ENCODE results near the gene PLOD3. TPM values are rescaled to one million over a fixed set of nuclear protein-coding genes. Genes with fewer than 3 reads are reported as not detected.
A peak's percentile ranks its signal among the peaks of the same experiment; 100 is the strongest.
"Not testable (repeated sequence)": the region's sequence is repeated elsewhere in the genome, so short reads cannot be mapped to it uniquely, and the experiment has no call there.

PLOD3 gene, protein sequence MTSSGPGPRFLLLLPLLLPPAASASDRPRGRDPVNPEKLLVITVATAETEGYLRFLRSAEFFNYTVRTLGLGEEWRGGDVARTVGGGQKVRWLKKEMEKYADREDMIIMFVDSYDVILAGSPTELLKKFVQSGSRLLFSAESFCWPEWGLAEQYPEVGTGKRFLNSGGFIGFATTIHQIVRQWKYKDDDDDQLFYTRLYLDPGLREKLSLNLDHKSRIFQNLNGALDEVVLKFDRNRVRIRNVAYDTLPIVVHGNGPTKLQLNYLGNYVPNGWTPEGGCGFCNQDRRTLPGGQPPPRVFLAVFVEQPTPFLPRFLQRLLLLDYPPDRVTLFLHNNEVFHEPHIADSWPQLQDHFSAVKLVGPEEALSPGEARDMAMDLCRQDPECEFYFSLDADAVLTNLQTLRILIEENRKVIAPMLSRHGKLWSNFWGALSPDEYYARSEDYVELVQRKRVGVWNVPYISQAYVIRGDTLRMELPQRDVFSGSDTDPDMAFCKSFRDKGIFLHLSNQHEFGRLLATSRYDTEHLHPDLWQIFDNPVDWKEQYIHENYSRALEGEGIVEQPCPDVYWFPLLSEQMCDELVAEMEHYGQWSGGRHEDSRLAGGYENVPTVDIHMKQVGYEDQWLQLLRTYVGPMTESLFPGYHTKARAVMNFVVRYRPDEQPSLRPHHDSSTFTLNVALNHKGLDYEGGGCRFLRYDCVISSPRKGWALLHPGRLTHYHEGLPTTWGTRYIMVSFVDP
- total RNA-seq: 10 to 100 TPM; 37.1 to 43.4 TPM

GRCh38 chr7:101217388-101218235 is at the start of gene PLOD3, which contains the start of gene ZNHIT1:
Gene PLOD3 (minus strand): TSS chr7:101217581. CDS start chr7:101217274, 307 bp downstream.
Gene ZNHIT1 (plus strand): TSS chr7:101218165. CDS start chr7:101218196, 31 bp downstream.
- Mint-ChIP-seq H3K27ac (peak within 1 kb of the TSS; percentile 76), H3K36me3 (peaks cover 14% of the 10 kb centered on the region), H3K27me3 (no peaks in the 10 kb centered on the region), H3K4me1 (ENCODE audit: low read depth) (peaks cover 35% of the 10 kb centered on the region), H3K4me3 (peak within 1 kb of the TSS; percentile 92), H3K9me3 (no peaks in the 10 kb centered on the region)
- intact Hi-C loops (cut with micrococcal nuclease): loop anchor here (1.0 to 10.0 kb wide), 2 partner anchors 27 to 133 kb away; partner anchors contain the start of gene TRIM56
- DNase-seq: peak; percentile 98
- ChIA-PET CTCF (interaction anchor here (0.6 to 7.4 kb wide), 17 partner anchors 15 to 584 kb away, joined by 3 to 62 read pairs (median 4); partner anchors contain the start of genes FIS1, TRIM56 and VGF), POLR2A (interaction anchor here (0.6 to 2.2 kb wide), 10 partner anchors 9 to 328 kb away, joined by 3 to 26 read pairs (median 4); partner anchors contain the start of genes CLDN15, FIS1, TRIM56 and UFSP1)

GRCh38 chr7:101265622-101266516 is 48.5 kb upstream of the PLOD3 start:
- Mint-ChIP-seq H3K4me1 (ENCODE audit: low read depth) (no peaks in the 10 kb centered on the region), H3K4me3 (no peak overlapping the region), H3K9me3 (no peaks in the 10 kb centered on the region), H3K27ac (no peak overlapping the region), H3K36me3 (no peaks in the 10 kb centered on the region), H3K27me3 (peaks cover 5% of the 10 kb centered on the region)
- intact Hi-C loops (cut with micrococcal nuclease): no loop called here
- no peak for DNase-seq
- CTCF ChIA-PET: interaction anchor here (1.4 kb wide), 1 partner anchor 17 kb away, joined by 5 read pairs; no protein-coding TSS in a partner anchor
- POLR2A ChIA-PET: no interaction called here

GRCh38 chr7:101264102-101264706 is 46.8 kb upstream of the PLOD3 start:
- H3K27ac Mint-ChIP-seq; H3K36me3 Mint-ChIP-seq; H3K4me1 Mint-ChIP-seq (ENCODE audit: low read depth); H3K27me3 Mint-ChIP-seq; DNase-seq; CTCF ChIA-PET; POLR2A ChIA-PET; H3K4me3 Mint-ChIP-seq; intact Hi-C loops (cut with micrococcal nuclease); H3K9me3 Mint-ChIP-seq: not testable (repeated sequence)

DNA sequence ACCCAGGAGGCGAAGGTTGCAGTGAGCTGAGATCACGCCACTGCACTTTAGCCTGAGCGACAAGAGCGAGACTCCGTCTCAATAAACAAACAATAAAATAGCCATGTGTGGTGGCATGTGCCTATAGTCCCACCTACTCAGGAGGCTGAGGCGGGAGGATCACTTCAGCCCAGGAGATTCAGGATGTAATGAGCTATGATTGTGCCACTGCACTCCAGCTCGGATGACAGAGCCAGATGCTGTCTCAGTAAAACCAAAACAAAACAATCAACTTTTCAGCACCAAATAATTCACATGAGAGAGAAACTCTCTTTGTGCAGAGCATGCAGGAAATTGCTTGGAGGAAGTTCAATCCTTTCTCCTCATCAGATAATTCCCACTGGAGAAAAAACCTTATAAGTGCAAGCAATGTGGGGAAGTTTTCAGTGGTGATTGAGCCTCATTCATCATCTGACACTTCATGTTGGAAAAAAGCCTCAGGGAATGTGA is 40.9 kb upstream of the PLOD3 start:
- DNase-seq: no peak
- H3K36me3 Mint-ChIP-seq: no peaks in the 10 kb centered on the region
- H3K27ac Mint-ChIP-seq: no peak overlapping the region
- no peak overlapping the region for H3K4me3 Mint-ChIP-seq
- POLR2A ChIA-PET: no interaction called here
- H3K4me1 Mint-ChIP-seq (ENCODE audit: low read depth): no peaks in the 10 kb centered on the region
- CTCF ChIA-PET: interaction anchor here (1.2 to 1.9 kb wide), 2 partner anchors 14 to 66 kb away, joined by 3 to 5 read pairs; no protein-coding TSS in a partner anchor
- no peaks in the 10 kb centered on the region for H3K9me3 Mint-ChIP-seq
- intact Hi-C loops (cut with micrococcal nuclease): no loop called here
- H3K27me3 Mint-ChIP-seq: peaks cover 3% of the 10 kb centered on the region

DNA sequence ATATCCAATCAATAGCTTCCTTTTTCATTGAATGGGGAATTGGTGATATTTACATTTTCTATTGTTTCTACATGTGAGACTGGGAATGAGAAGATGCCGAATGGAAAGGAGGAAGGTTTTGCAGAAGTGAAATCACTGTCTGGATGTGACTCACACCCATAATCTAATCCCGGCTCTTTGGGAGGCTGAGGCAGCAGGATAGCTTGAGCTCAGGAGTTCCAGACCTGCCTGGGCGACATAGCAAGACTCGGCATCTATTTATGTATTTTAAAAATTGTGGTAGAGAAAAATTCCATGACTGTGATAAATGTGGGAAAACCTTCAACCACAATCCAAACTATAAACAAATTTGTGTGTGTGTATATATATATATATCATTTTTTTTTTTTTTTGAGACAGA is 38.4 kb upstream of the PLOD3 start:
- Mint-ChIP-seq H3K9me3 (no peaks in the 10 kb centered on the region), H3K27me3 (peaks cover 3% of the 10 kb centered on the region), H3K4me1 (ENCODE audit: low read depth) (peaks cover 9% of the 10 kb centered on the region), H3K36me3 (peaks cover 7% of the 10 kb centered on the region), H3K4me3 (no peak overlapping the region), H3K27ac (no peak overlapping the region)
- intact Hi-C loops (cut with micrococcal nuclease): no loop called here
- ChIA-PET CTCF (interaction anchor here (2.0 to 4.4 kb wide), 4 partner anchors 12 to 112 kb away, joined by 9 to 31 read pairs (median 10); partner anchors contain the start of gene FIS1), POLR2A (no interaction called here)
- no peak for DNase-seq

- H3K4me1 Mint-ChIP-seq (ENCODE audit: low read depth): peaks cover 18% of the 10 kb centered on the region
- POLR2A ChIA-PET: interaction anchor here (1.6 to 3.8 kb wide), 2 partner anchors 9 to 36 kb away, joined by 4 to 13 read pairs; partner anchors contain the start of genes PLOD3 and ZNHIT1
These were observed 35.8 kb upstream of the PLOD3 start for GRCh38 chr7:101253199-101253598.

GRCh38 chr7:101251871-101252659 is 34.7 kb upstream of the PLOD3 start:
- peaks cover 3% of the 10 kb centered on the region for H3K27me3 Mint-ChIP-seq
- H3K9me3 Mint-ChIP-seq: no peaks in the 10 kb centered on the region
- peaks cover 10% of the 10 kb centered on the region for H3K36me3 Mint-ChIP-seq
- intact Hi-C loops (cut with micrococcal nuclease): loop anchor here (1.0 to 5.0 kb wide), 3 partner anchors 8 to 1750 kb away; partner anchors contain the start of genes ZKSCAN5 and ZNF394
- H3K4me1 Mint-ChIP-seq (ENCODE audit: low read depth): peaks cover 20% of the 10 kb centered on the region
- CTCF ChIA-PET: interaction anchor here (1.0 to 4.4 kb wide), 7 partner anchors 8 to 108 kb away, joined by 3 to 31 read pairs (median 6); partner anchors contain the start of genes FIS1, PLOD3 and ZNHIT1
- H3K4me3 Mint-ChIP-seq: peak overlapping the region; percentile 95
- peak overlapping the region; percentile 92 for H3K27ac Mint-ChIP-seq
- DNase-seq: peak; percentile 99
- POLR2A ChIA-PET: interaction anchor here (0.6 to 3.8 kb wide), 4 partner anchors 8 to 167 kb away, joined by 3 to 13 read pairs (median 4); partner anchors contain the start of genes PLOD3, TRIM56 and ZNHIT1

More at GRCh38 chr7:101253199-101253598, 35.8 kb upstream of the PLOD3 start:
- H3K27ac Mint-ChIP-seq, H3K4me3 Mint-ChIP-seq, DNase-seq, H3K9me3 Mint-ChIP-seq, H3K36me3 Mint-ChIP-seq, H3K27me3 Mint-ChIP-seq: not testable (repeated sequence)
- CTCF ChIA-PET: interaction anchor here (1.3 to 4.4 kb wide), 3 partner anchors 9 to 61 kb away, joined by 5 to 31 read pairs (median 6); partner anchors contain the start of gene FIS1
- intact Hi-C loops (cut with micrococcal nuclease): loop anchor here (5.0 kb wide), 2 partner anchors 39 to 1751 kb away; partner anchors contain the start of genes ZKSCAN5 and ZNF394

GRCh38 chr7:101250324-101250723 is 32.9 kb upstream of the PLOD3 start:
- intact Hi-C loops (cut with micrococcal nuclease): loop anchor here (5.0 kb wide), 2 partner anchors 42 to 1748 kb away; partner anchors contain the start of genes ZKSCAN5 and ZNF394
- CTCF ChIA-PET: no interaction called here
- H3K4me1 Mint-ChIP-seq (ENCODE audit: low read depth): peaks cover 25% of the 10 kb centered on the region
- POLR2A ChIA-PET: interaction anchor here (3.8 kb wide), 1 partner anchor 33 kb away, joined by 13 read pairs; the partner anchor contains the start of genes PLOD3 and ZNHIT1
- H3K36me3 Mint-ChIP-seq: peaks cover 14% of the 10 kb centered on the region
- DNase-seq: peak; percentile 29
- H3K27ac Mint-ChIP-seq: peak overlapping the region; percentile 71
- peak overlapping the region; percentile 95 for H3K4me3 Mint-ChIP-seq
- no peaks in the 10 kb centered on the region for H3K27me3 Mint-ChIP-seq
- H3K9me3 Mint-ChIP-seq: no peaks in the 10 kb centered on the region

DNA sequence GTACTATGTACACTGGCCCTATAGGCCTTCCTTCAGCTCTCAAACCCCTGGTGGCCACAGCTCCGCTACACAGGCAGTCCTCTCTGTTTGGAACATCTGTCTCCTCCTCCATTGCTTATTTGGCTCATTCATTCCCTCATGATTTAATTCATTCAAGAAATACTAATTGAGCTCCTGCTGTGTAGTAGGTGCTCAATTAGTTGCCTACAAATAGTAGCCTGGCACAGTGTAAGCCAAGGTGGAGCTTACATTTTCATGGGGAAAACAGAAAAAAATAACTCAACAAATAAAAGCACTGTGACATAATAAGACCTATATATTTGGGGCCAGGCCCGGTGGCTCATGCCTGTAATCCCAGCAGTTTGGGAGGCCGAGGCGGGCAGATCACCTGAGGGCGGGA is 30.9 kb upstream of the PLOD3 start:
- intact Hi-C loops (cut with micrococcal nuclease): no loop called here
- CTCF ChIA-PET: no interaction called here
- no peaks in the 10 kb centered on the region for H3K9me3 Mint-ChIP-seq
- H3K4me1 Mint-ChIP-seq (ENCODE audit: low read depth): peaks cover 37% of the 10 kb centered on the region
- no peak overlapping the region for H3K27ac Mint-ChIP-seq
- H3K27me3 Mint-ChIP-seq: no peaks in the 10 kb centered on the region
- H3K36me3 Mint-ChIP-seq: peaks cover 20% of the 10 kb centered on the region
- POLR2A ChIA-PET: no interaction called here
- no peak for DNase-seq
- no peak overlapping the region for H3K4me3 Mint-ChIP-seq

Data from activated CD4-positive, alpha-beta memory T cell treated with anti-CD3 and anti-CD28 coated beads for 36 hours (primary cell).